Ascending aorta (tissue), 2 donors: Measurements from ENCODE around the gene SLC25A42. TPM values are rescaled to one million over a fixed set of nuclear protein-coding genes. Genes with fewer than 3 reads are reported as not detected.

ENCODE experiments used
- DNase-seq, 2 donors: peaks; one replicate each; pipeline ENCODE4 v3.0.0-alpha.2; 2019; ENCODE audit warnings: low spot score in 2 of 2
- H3K27ac ChIP-seq, 2 donors: fragments of 200-600 bp; sonication (generic); one replicate each; pipeline ENCODE4 v1.5.1; 2016 to 2017; ENCODE audit warnings: mild to moderate bottlenecking in 1 of 2
- H3K27me3 ChIP-seq: fragments of 200-600 bp; sonication (generic); one replicate; pipeline ENCODE4 v1.5.1; 2017
- H3K36me3 ChIP-seq, 2 donors: fragments of 200-600 bp; sonication (generic); one replicate each; pipeline ENCODE4 v1.5.1; 2016
- H3K4me1 ChIP-seq, 2 donors: fragments of 200-600 bp; sonication (generic); one replicate each; pipeline ENCODE4 v1.5.1; 2016 to 2017; ENCODE audit warnings: mild to moderate bottlenecking in 1 of 2
- H3K4me3 ChIP-seq, 2 donors: fragments of 200-600 bp; sonication (generic); one replicate each; pipeline ENCODE4 v1.5.1; 2016 to 2017; ENCODE audit warnings: mild to moderate bottlenecking in 1 of 2
- H3K9me3 ChIP-seq, 2 donors: fragments of 200-600 bp; sonication (generic); one replicate each; pipeline ENCODE4 v1.5.1; 2016
- intact Hi-C: fragments of 100-400 bp; cut with DNase I; formaldehyde crosslinking; loops from one replicate; pipeline ENCODE4 v1.15.1; 2023
- total RNA-seq: library from RNA; depleted of rRNA; stranded (reverse); fragments of >200 nt; gene quantifications from one replicate; pipeline ENCODE4 v1.1.0, GENCODE V29; 2016
- TF ChIP-seq, protein P1 (sequence below), 3 experiments: fragments of 200-600 bp in 2 of 3; fragments of 450-650 bp in 1 of 3; sonication (generic) in 2 of 3; IDR thresholded peaks; one replicate each; pipeline ENCODE4 v1.5.1; 2016 to 2019; ENCODE audit warnings: antibody characterized with exemption in 3 of 3, mild to moderate bottlenecking in 1 of 3, moderate library complexity in 1 of 3

SLC25A42 gene
- total RNA-seq, 1 donor from 2014 or later = 8.9 TPM

DNA sequence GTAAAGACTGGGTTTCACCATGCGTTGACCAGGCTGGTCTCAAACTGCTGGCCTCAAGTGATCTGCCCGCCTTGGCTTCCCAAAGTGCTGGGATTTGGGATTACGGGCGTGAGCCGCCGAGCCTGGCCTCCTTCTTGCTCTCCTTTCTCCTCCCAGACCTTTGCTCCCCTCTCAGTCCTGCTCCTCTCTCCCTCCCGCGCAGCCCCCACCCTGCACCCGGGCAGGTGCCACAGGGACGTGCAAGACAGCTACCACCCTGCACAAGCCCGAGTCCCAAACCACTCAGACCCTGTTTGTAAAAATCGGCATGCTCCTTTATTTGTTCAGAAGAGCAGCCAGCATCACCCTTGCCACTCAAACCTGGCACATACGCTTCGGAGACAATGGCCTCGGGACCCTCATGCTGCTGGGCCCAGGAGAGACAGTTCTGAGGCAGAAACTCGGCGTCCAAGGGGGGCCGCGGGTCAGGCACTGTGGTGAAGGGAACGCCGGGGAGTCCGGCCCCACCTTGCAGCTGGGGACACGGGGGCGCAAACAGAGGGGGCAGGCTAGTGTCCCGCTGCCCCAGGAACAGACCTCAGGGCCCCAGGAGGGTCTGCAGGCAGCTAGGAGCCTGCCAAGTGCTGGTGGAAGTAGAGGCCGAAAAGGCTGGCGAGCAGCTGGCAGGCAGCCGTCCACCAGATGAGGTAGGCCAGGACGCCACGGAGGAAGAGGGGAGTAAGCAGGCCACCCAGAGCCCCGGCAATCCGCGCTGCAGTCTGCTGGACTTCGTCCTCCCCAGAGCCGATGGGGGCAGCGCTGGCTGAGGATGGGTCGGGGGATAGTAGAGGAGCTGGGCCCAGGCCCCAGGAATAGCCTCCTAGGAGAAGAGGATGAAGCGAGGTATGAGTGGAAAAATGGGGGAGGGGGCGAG lies 55.8 kb downstream of the SLC25A42 start:
- Histone ChIP-seq H3K9me3 (peaks cover 0 to 7% of the 10 kb centered on the region in 2 donors), H3K27me3 (no peaks in the 10 kb centered on the region), H3K4me1 (no peaks in the 10 kb centered on the region), H3K4me3 (no peak overlapping the region), H3K27ac (no peak overlapping the region), H3K36me3 (peaks cover 14 to 36% of the 10 kb centered on the region in 2 donors)
- DNase-seq = no peak
- TF ChIP-seq, protein P1, sequence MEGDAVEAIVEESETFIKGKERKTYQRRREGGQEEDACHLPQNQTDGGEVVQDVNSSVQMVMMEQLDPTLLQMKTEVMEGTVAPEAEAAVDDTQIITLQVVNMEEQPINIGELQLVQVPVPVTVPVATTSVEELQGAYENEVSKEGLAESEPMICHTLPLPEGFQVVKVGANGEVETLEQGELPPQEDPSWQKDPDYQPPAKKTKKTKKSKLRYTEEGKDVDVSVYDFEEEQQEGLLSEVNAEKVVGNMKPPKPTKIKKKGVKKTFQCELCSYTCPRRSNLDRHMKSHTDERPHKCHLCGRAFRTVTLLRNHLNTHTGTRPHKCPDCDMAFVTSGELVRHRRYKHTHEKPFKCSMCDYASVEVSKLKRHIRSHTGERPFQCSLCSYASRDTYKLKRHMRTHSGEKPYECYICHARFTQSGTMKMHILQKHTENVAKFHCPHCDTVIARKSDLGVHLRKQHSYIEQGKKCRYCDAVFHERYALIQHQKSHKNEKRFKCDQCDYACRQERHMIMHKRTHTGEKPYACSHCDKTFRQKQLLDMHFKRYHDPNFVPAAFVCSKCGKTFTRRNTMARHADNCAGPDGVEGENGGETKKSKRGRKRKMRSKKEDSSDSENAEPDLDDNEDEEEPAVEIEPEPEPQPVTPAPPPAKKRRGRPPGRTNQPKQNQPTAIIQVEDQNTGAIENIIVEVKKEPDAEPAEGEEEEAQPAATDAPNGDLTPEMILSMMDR (IDR thresholded peaks at IDR 0.05) = no peak
- intact Hi-C loops = no loop called here

DNA sequence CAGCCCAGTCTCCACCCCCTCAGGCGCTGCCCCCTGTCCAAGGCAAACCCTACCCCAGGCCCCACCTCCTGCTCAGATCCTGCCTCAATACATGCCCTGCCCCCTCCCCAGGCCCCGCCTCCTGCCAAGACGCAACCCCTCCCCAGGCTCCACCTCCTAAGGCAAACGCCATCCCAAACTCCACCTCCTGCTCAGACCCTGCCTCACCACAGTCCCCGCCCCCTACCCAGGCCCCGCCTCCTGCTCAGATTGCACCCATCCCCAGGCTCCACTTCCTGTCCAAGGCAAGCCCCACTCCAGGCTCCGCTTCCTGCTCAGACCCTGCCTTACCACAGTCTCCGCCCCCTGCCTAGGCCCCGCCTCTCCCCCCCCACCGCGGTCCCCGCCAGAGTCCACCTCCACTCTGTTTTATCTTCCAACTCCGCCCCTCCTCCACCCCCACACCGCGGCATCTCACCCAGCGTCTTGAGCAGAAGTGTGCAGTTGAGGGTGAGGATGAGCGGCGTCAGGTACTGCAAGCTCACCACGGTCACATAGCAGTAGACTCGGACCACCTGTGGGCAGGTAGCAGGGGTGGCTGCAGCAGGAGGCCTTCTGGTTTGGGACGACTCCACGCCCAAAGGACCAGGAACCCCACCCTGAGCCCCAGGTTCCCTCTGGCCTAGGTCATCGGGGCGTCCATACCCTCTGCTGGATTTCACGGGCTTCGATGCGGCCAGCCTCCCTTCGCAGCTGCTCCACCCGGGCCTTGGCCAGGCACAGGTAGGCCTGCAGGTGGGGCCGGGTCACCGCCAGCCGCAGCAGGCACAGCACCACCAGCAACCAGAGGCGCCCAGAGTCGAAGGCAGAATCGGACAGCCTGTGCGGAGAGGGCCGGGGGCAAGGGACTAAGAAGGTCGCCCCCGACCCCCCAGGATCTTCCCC lies 56.8 kb downstream of the SLC25A42 start:
- Histone ChIP-seq H3K4me3 (no peak overlapping the region), H3K27ac (no peak overlapping the region), H3K9me3 (peaks cover 0 to 7% of the 10 kb centered on the region in 2 donors), H3K27me3 (no peaks in the 10 kb centered on the region), H3K4me1 (no peaks in the 10 kb centered on the region), H3K36me3 (peaks cover 14 to 37% of the 10 kb centered on the region in 2 donors)
- DNase-seq = no peak
- intact Hi-C loops = no loop called here
- TF ChIP-seq, protein P1 (IDR thresholded peaks at IDR 0.05) = no peak

GRCh38 chr19:19121371-19121770 lies 57.6 kb downstream of the SLC25A42 start:
- no peak overlapping the region for H3K27ac ChIP-seq
- DNase-seq = no peak
- peaks cover 0 to 7% of the 10 kb centered on the region in 2 donors for H3K9me3 ChIP-seq
- no peaks in the 10 kb centered on the region for H3K4me1 ChIP-seq
- peaks cover 14 to 37% of the 10 kb centered on the region in 2 donors for H3K36me3 ChIP-seq
- H3K4me3 ChIP-seq = no peak overlapping the region
- intact Hi-C loops = no loop called here
- TF ChIP-seq, protein P1 (IDR thresholded peaks at IDR 0.05) = no peak
- no peaks in the 10 kb centered on the region for H3K27me3 ChIP-seq

DNA sequence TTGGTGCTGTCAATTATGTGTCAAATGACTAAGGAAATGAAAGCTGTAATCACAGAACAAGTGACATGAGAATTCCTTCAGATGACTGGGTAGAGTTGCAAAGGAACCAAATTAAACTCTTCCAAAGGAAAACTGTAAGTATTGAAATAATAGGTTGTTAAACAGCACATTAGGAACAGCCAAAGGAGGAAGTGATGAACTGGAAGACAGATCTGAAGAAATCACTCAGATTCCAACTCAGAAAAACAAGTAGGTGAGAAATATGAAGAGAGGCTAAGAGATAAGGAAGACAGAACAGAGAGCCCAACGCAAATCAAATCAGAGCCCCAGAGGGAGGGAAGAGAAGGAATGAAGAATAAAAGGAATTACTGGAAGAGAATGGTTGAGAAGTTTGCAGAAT lies 59.1 kb downstream of the SLC25A42 start:
- Histone ChIP-seq H3K27me3 (no peaks in the 10 kb centered on the region), H3K9me3 (peaks cover 0 to 7% of the 10 kb centered on the region in 2 donors), H3K27ac (no peak overlapping the region), H3K36me3 (peaks cover 14 to 37% of the 10 kb centered on the region in 2 donors), H3K4me1 (no peaks in the 10 kb centered on the region), H3K4me3 (no peak overlapping the region)
- TF ChIP-seq, protein P1 (IDR thresholded peaks at IDR 0.05) = no peak
- DNase-seq = no peak
- intact Hi-C loops = no loop called here

- peaks cover 0 to 7% of the 10 kb centered on the region in 2 donors for H3K9me3 ChIP-seq
- no peaks in the 10 kb centered on the region for H3K4me1 ChIP-seq
- no peaks in the 10 kb centered on the region for H3K27me3 ChIP-seq
- no peak overlapping the region for H3K4me3 ChIP-seq
- no peak overlapping the region for H3K27ac ChIP-seq
- DNase-seq = no peak
- TF ChIP-seq, protein P1 (IDR thresholded peaks at IDR 0.05) = no peak
- intact Hi-C loops = no loop called here
- peaks cover 14 to 37% of the 10 kb centered on the region in 2 donors for H3K36me3 ChIP-seq
Measured at GRCh38 chr19:19123386-19123785, 59.6 kb downstream of the SLC25A42 start.
